ENCODE measurements around the gene HARS1.
"Not testable (repeated sequence)": the region's sequence is repeated elsewhere in the genome, so short reads cannot be mapped to it uniquely, and the experiment has no call there.

HARS1 gene

DNA sequence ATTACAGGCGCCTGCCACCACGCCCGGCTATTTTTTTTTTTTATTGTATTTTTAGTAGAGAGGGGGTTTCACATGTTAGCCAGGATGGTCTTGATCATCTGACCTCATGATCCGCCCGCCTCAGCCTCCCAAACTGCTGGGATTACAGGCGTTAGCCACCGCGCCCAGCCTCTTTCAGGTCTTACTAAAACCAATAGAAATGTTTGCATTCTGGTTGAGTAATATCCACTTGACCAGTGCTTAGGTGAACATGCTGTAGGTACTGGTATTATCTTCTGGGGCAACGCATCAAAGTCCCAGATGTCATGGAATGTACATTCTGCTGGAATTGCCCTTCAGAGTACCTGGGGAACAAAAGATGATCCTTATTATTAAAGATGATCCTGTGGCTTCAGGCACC is 17.6 kb upstream of the HARS1 start:
- H3K36me3 Mint-ChIP-seq, result peaks cover 31% of the 10 kb centered on the region
- not testable (repeated sequence) for DNase-seq, H3K9me3 Mint-ChIP-seq, H3K4me3 Mint-ChIP-seq, H3K27ac Mint-ChIP-seq
- H3K27me3 Mint-ChIP-seq, result peaks cover 16% of the 10 kb centered on the region
- peaks cover 25% of the 10 kb centered on the region for H3K4me1 Mint-ChIP-seq
- CTCF ChIA-PET, result interaction anchor here (0.7 to 1.4 kb wide), 2 partner anchors 34 to 62 kb away, joined by 3 read pairs; partner anchors contain the start of genes IK and NDUFA2

DNA sequence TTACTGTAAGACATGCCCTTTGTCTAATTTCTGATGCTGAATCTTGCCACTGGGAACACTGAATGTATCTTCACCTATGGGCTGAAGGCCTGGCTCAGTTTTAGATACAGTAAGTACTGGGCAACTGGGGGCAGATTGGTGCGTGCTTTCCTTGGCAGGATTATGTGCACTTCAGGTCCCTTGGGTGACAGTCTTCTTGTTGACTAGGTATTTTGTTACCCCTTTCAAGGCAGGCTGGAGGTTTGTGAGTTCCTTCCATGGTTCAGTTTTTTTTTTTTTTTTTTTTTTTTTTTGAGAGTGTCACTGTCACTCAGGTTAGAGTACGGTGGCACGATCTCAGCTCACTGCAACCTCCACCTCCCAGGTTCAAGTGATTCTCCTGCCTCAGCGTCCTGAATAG is 16.6 kb upstream of the HARS1 start:
- no peak for DNase-seq
- CTCF ChIA-PET, result interaction anchor here (1.4 kb wide), 1 partner anchor 61 kb away, joined by 3 read pairs; the partner anchor contains the start of genes IK and NDUFA2
- Mint-ChIP-seq H3K27me3 (peaks cover 13% of the 10 kb centered on the region), H3K36me3 (peaks cover 36% of the 10 kb centered on the region), H3K4me3 (no peak overlapping the region), H3K9me3 (no peaks in the 10 kb centered on the region), H3K4me1 (peaks cover 23% of the 10 kb centered on the region), H3K27ac (no peak overlapping the region)

GRCh38 chr5:140700177-140701144 is 9.3 kb upstream of the HARS1 start, which contains the start of gene ZMAT2:
ZMAT2 (plus strand) TSS chr5:140700447; CDS start chr5:140700461, 14 bp downstream.
- Mint-ChIP-seq H3K4me1 (peaks cover 35% of the 10 kb centered on the region), H3K36me3 (peaks cover 72% of the 10 kb centered on the region), H3K4me3 (peak within 1 kb of the TSS; percentile 93), H3K27me3 (no peaks in the 10 kb centered on the region), H3K27ac (peak within 1 kb of the TSS; percentile 90), H3K9me3 (no peaks in the 10 kb centered on the region)
- peak; percentile 97 for DNase-seq
- CTCF ChIA-PET, result interaction anchor here (0.9 to 1.6 kb wide), 3 partner anchors 10 to 153 kb away, joined by 3 to 6 read pairs (median 3); partner anchors contain the start of genes EIF4EBP3 and HARS1

DNA sequence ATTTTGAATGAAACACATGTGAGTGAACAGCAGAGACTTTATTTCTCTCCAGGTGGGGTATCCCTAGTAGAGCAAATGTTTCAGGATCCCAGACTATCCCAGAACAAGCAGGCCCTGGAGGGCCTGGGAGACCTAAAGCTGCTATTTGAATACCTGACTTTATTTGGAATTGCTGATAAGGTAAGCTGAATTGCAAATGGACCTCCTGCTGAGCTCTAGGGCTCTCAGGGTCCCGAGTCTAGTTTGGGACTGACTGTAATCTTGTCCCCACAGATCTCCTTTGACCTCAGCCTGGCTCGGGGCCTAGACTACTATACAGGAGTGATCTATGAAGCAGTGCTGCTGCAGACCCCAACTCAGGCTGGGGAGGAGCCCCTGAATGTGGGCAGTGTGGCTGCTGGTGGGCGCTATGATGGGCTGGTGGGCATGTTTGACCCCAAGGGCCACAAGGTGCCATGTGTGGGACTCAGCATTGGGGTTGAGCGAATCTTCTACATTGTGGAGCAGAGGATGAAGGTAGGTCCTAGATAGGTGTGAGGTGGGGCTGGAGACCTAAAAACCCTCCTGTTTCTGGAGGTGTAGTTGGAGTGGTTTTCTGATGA is 5.8 kb upstream of the HARS1 start:
- CTCF ChIA-PET, result no interaction called here
- no peak for DNase-seq
- Mint-ChIP-seq H3K4me3 (no peak overlapping the region), H3K9me3 (no peaks in the 10 kb centered on the region), H3K4me1 (peaks cover 49% of the 10 kb centered on the region), H3K36me3 (peaks cover 64% of the 10 kb centered on the region), H3K27ac (no peak overlapping the region), H3K27me3 (no peaks in the 10 kb centered on the region)

DNA sequence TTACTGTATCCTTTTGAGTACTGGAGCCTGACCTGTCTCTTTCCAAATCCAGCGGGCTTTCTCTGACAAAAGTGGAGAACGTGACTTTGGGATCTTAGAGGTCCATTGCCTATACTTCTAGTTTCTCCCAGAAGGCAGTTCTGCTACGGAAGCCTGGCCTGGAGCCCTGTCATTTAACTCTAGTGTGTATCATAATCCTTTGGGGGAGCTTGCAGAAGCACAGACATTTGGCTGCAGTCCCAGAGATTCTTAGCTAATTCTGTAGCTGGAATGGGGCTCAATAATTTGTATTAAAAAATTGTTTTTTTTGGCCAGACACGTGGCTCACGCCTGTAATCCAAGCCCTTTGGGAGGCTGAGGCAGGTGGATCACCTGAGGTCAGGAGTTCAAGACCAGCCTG is 3.1 kb upstream of the HARS1 start:
- Mint-ChIP-seq H3K27ac (no peak overlapping the region), H3K9me3 (no peaks in the 10 kb centered on the region), H3K27me3 (no peaks in the 10 kb centered on the region), H3K4me3 (no peak overlapping the region), H3K4me1 (peaks cover 48% of the 10 kb centered on the region), H3K36me3 (peaks cover 63% of the 10 kb centered on the region)
- no peak for DNase-seq
- CTCF ChIA-PET, result no interaction called here

DNA sequence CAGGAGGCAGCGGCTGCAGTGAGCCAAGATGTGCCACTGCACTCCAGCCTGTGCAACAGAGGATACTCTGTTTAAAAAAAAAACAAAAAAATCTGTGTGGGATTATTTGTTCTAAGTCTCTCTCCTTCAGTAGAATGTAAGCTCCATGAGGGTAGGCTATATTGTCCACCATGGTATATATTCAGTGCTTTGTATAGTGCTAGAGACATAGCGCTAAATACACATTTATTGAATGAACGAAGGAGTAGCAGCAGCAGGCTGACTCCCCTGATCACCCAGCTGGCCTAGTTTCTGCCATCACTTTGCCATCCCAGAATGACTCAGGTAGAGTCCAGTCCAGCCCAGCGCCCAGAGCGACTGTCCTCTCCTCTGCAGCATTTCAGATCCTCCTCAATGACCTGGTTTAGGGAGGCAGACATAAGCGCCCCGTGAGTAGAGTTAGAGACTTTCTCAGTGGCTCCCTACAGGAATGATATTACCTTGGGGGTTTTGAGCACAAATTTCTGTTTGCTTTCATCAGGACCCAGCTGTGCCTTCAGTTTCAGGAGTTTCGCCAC is 716 bp downstream of the HARS1 start:
- no peaks in the 10 kb centered on the region for H3K27me3 Mint-ChIP-seq
- H3K27ac Mint-ChIP-seq, result peak overlapping the region; percentile 94
- H3K9me3 Mint-ChIP-seq, result no peaks in the 10 kb centered on the region
- H3K4me1 Mint-ChIP-seq, result peaks cover 55% of the 10 kb centered on the region
- CTCF ChIA-PET, result interaction anchor here (0.9 to 1.0 kb wide), 2 partner anchors 9 to 141 kb away, joined by 3 to 4 read pairs; partner anchors contain the start of gene ZMAT2
- no peak for DNase-seq
- H3K4me3 Mint-ChIP-seq, result peak overlapping the region; percentile 100
- H3K36me3 Mint-ChIP-seq, result peaks cover 36% of the 10 kb centered on the region

GRCh38 chr5:140678993-140679392 is 12.2 kb downstream of the HARS1 start:
- Mint-ChIP-seq H3K36me3 (peaks cover 49% of the 10 kb centered on the region), H3K27me3 (no peaks in the 10 kb centered on the region), H3K4me1 (no peaks in the 10 kb centered on the region), H3K27ac (no peak overlapping the region), H3K9me3 (no peaks in the 10 kb centered on the region), H3K4me3 (no peak overlapping the region)
- no peak for DNase-seq
- CTCF ChIA-PET, result no interaction called here

GRCh38 chr5:140677947-140678346 is 13.2 kb downstream of the HARS1 start:
- no peaks in the 10 kb centered on the region for H3K9me3 Mint-ChIP-seq
- no peaks in the 10 kb centered on the region for H3K4me1 Mint-ChIP-seq
- no peak for DNase-seq
- H3K4me3 Mint-ChIP-seq, result no peak overlapping the region
- H3K27ac Mint-ChIP-seq, result no peak overlapping the region
- CTCF ChIA-PET, result interaction anchor here (0.6 to 0.9 kb wide), 3 partner anchors 9 to 879 kb away, joined by 3 read pairs; no protein-coding TSS in a partner anchor
- no peaks in the 10 kb centered on the region for H3K27me3 Mint-ChIP-seq
- peaks cover 46% of the 10 kb centered on the region for H3K36me3 Mint-ChIP-seq

GRCh38 chr5:140674629-140675028 is 16.5 kb downstream of the HARS1 start:
- no peaks in the 10 kb centered on the region for H3K4me1 Mint-ChIP-seq
- no peaks in the 10 kb centered on the region for H3K9me3 Mint-ChIP-seq
- H3K36me3 Mint-ChIP-seq, result peaks cover 47% of the 10 kb centered on the region
- no peak overlapping the region for H3K4me3 Mint-ChIP-seq
- no peak overlapping the region for H3K27ac Mint-ChIP-seq
- CTCF ChIA-PET, result interaction anchor here (1.1 kb wide), 1 partner anchor 36 kb away, joined by 4 read pairs; no protein-coding TSS in a partner anchor
- no peaks in the 10 kb centered on the region for H3K27me3 Mint-ChIP-seq
- no peak for DNase-seq

- DNase-seq, result no peak
- H3K4me1 Mint-ChIP-seq, result no peaks in the 10 kb centered on the region
- no peak overlapping the region for H3K4me3 Mint-ChIP-seq
- no peaks in the 10 kb centered on the region for H3K9me3 Mint-ChIP-seq
- CTCF ChIA-PET, result interaction anchor here (1.1 kb wide), 1 partner anchor 36 kb away, joined by 4 read pairs; no protein-coding TSS in a partner anchor
- H3K27me3 Mint-ChIP-seq, result no peaks in the 10 kb centered on the region
- no peak overlapping the region for H3K27ac Mint-ChIP-seq
- peaks cover 48% of the 10 kb centered on the region for H3K36me3 Mint-ChIP-seq
Observed at GRCh38 chr5:140674211-140674610, 17.0 kb downstream of the HARS1 start.

DNA sequence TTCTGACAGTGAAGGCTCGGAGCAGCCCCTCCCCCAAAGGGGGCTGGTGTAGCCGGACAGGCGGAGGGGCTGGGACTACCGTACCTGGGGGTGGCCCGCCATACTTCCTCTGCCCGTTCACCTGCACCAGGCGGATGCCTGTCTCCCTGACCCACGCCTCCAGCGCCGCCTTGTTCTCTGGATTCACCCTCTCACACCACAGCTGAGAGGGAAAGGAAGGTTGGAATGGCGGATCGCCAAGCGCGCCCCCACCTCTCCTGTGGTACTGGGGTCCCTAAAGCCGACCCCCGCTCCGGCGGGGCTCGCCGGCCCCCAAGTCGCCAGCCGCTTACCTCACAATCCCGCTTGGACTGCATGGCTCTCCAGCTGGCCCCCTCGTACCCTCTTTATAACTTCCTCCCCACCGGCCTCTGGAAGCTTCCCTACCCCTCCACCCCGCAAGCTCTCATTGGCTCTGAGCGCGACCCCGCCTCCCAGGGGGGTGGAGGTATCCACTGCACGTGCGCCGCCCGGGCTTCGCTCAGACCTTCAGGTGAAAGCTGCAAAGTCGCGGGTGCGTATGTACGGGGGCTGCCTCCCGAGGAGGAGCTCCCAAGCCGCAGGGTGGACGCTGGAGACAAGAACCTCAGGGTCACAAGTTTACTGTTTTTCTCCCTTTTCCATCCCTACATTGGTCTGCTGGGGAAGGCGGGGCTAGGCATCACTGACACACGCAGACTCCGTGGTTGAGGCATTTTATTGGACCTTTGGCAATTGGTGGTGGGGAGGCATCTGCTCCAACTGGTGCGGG is 17.8 kb downstream of the HARS1 start, which contains the start of gene DND1:
DND1 (minus strand) TSS at position 390 of the 790 bp plus-strand sequence; CDS start at position 356, 34 bp downstream.
- Mint-ChIP-seq H3K9me3 (no peaks in the 10 kb centered on the region), H3K27me3 (no peaks in the 10 kb centered on the region), H3K27ac (no peak within 1 kb of the TSS), H3K4me3 (no peak within 1 kb of the TSS), H3K4me1 (no peaks in the 10 kb centered on the region), H3K36me3 (peaks cover 53% of the 10 kb centered on the region)
- CTCF ChIA-PET, result no interaction called here
- DNase-seq, result no peak

DNA sequence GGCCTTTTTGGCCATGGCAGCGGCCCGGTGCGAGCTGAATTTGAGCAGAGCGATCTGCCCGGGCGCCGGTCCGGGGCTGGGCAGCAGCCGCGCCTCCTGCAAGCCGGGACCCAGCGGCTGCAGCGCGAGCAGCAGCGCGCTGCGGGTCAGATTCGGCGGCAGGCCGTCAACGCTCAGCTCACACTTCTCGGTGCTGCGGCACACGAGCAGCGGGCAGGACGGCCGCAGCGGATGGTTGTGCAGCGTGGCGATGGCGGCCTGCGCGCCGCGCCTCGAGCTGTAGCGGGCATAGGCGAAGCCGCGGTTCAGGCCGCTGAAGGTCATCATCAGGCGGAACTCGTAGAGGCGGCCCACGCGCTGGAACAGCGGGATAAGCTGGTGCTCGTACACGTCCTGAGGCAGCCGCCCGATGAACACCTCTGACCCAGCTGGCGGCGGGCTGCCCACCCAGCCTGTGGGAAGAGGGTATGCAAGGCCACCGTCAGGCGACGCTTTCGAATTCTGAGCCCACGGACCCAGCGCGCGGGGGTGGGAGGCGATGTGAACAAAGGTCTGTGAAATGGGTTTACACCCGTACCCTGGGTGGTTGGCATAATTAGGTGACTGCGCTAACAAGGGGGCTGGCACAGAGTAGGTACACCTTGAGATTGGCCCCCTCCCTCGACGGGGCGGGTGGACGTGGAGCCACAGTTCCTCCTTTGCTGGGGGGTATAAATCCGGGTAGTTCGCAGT is 18.5 kb downstream of the HARS1 start:
- peaks cover 7% of the 10 kb centered on the region for H3K4me1 Mint-ChIP-seq
- peaks cover 56% of the 10 kb centered on the region for H3K36me3 Mint-ChIP-seq
- no peaks in the 10 kb centered on the region for H3K9me3 Mint-ChIP-seq
- CTCF ChIA-PET, result no interaction called here
- DNase-seq, result peak; percentile 45
- no peaks in the 10 kb centered on the region for H3K27me3 Mint-ChIP-seq
- no peak overlapping the region for H3K27ac Mint-ChIP-seq
- no peak overlapping the region for H3K4me3 Mint-ChIP-seq
